ENCODE measurements around the gene HLA-DOA. TPM values are rescaled to one million over a fixed set of nuclear protein-coding genes. Genes with fewer than 3 reads are reported as not detected.

HLA-DOA gene
- total RNA-seq, 3 donors from 2014 or later (not counting 1 experiment from before 2014, with no cell fraction given), result 1.2 to 4.3 (median 3.6) TPM

- 0% methylated on average over 36 of the region's 43 CpGs for WGBS (ENCODE audit: insufficient coverage)
- TF ChIP-seq CTCF (IDR thresholded peaks at IDR 0.05), result no peak
- H3K4me3 Mint-ChIP-seq, result peak overlapping the region; percentile 96
- no peaks in the 10 kb centered on the region for H3K9me3 Mint-ChIP-seq
- peaks cover 26% of the 10 kb centered on the region for H3K36me3 ChIP-seq (ENCODE audit: control insufficient read depth, insufficient read depth, low read length)
- H3K9me3 ChIP-seq (ENCODE audit: control insufficient read depth, insufficient read depth, low read length), result no peaks in the 10 kb centered on the region
- H3K27ac ChIP-seq (ENCODE audit: low read length), result peak overlapping the region; percentile 92
- intact Hi-C loops (cut with micrococcal nuclease), result loop anchor here (5.0 kb wide), 2 partner anchors 773 to 793 kb away; partner anchors contain the start of genes AGPAT1 and RNF5
- peak; percentile 58 to 83 for DNase-seq
- H3K27me3 ChIP-seq (ENCODE audit: control insufficient read depth, insufficient read depth, low read length), result no peaks in the 10 kb centered on the region
- peak overlapping the region; percentile 91 to 97 for H3K27ac Mint-ChIP-seq
- ATAC-seq, result no peak
- H3K4me1 Mint-ChIP-seq, result peaks cover 75 to 83% of the 10 kb centered on the region in 2 donors
- no peaks in the 10 kb centered on the region for H3K27me3 Mint-ChIP-seq (ENCODE audit: low read depth in 2 of 2)
- H3K36me3 Mint-ChIP-seq, result peaks cover 20% of the 10 kb centered on the region
- H3K4me3 ChIP-seq (ENCODE audit: low read length), result peak overlapping the region; percentile 78
- peaks cover 38% of the 10 kb centered on the region for H3K4me1 ChIP-seq (ENCODE audit: control insufficient read depth, insufficient read depth, low read length)
Measured at GRCh38 chr6:32970413-32971241, 38.8 kb downstream of the HLA-DOA start.

- H3K27ac ChIP-seq (ENCODE audit: low read length), result peak overlapping the region; percentile 92
- H3K27me3 Mint-ChIP-seq (ENCODE audit: low read depth in 2 of 2), result no peaks in the 10 kb centered on the region
Measured at GRCh38 chr6:32969685-32970412, 39.5 kb downstream of the HLA-DOA start.

GRCh38 chr6:32968867-32969684 is 40.3 kb downstream of the HLA-DOA start:
- peak in 2 of 3 donors; percentile 14 to 30 for ATAC-seq
- peak overlapping the region; percentile 96 for H3K4me3 Mint-ChIP-seq
- H3K9me3 Mint-ChIP-seq, result no peaks in the 10 kb centered on the region
- TF ChIP-seq CTCF (IDR thresholded peaks at IDR 0.05), result no peak
- H3K36me3 Mint-ChIP-seq, result peaks cover 12% of the 10 kb centered on the region
- DNase-seq, result peak; percentile 57 to 79
- H3K27me3 Mint-ChIP-seq (ENCODE audit: low read depth in 2 of 2), result no peaks in the 10 kb centered on the region
- H3K27ac ChIP-seq (ENCODE audit: low read length), result peak overlapping the region; percentile 92
- intact Hi-C loops (cut with micrococcal nuclease), result loop anchor here (1.0 kb wide), 1 partner anchor 16 kb away; the partner anchor contains the start of gene HLA-DMA
- peaks cover 27% of the 10 kb centered on the region for H3K4me1 ChIP-seq (ENCODE audit: control insufficient read depth, insufficient read depth, low read length)
- H3K27ac Mint-ChIP-seq, result peak overlapping the region; percentile 91 to 97
- H3K9me3 ChIP-seq (ENCODE audit: control insufficient read depth, insufficient read depth, low read length), result no peaks in the 10 kb centered on the region
- peaks cover 64 to 74% of the 10 kb centered on the region in 2 donors for H3K4me1 Mint-ChIP-seq
- H3K27me3 ChIP-seq (ENCODE audit: control insufficient read depth, insufficient read depth, low read length), result no peaks in the 10 kb centered on the region
- WGBS (ENCODE audit: insufficient coverage), result under 1% methylated on average over 32 of the region's 40 CpGs
- H3K4me3 ChIP-seq (ENCODE audit: low read length), result peak overlapping the region; percentile 78
- peaks cover 11% of the 10 kb centered on the region for H3K36me3 ChIP-seq (ENCODE audit: control insufficient read depth, insufficient read depth, low read length)

More at GRCh38 chr6:32969685-32970412, 39.5 kb downstream of the HLA-DOA start:
- Mint-ChIP-seq H3K9me3 (no peaks in the 10 kb centered on the region), H3K36me3 (peaks cover 13% of the 10 kb centered on the region), H3K27ac (peak overlapping the region; percentile 91 to 97), H3K4me1 (peaks cover 72 to 81% of the 10 kb centered on the region in 2 donors), H3K4me3 (peak overlapping the region; percentile 96)
- peaks cover 34% of the 10 kb centered on the region for H3K4me1 ChIP-seq (ENCODE audit: control insufficient read depth, insufficient read depth, low read length)
- peaks cover 18% of the 10 kb centered on the region for H3K36me3 ChIP-seq (ENCODE audit: control insufficient read depth, insufficient read depth, low read length)
- DNase-seq (peak; percentile 64 to 79), ATAC-seq (no peak)
- intact Hi-C loops (cut with micrococcal nuclease), result loop anchor here (5.0 kb wide), 2 partner anchors 773 to 793 kb away; partner anchors contain the start of genes AGPAT1 and RNF5
- H3K27me3 ChIP-seq (ENCODE audit: control insufficient read depth, insufficient read depth, low read length), result no peaks in the 10 kb centered on the region
- TF ChIP-seq CTCF (IDR thresholded peaks at IDR 0.05), result peak; percentile 7
- WGBS (ENCODE audit: insufficient coverage), result 0% methylated on average over 16 of the region's 19 CpGs
- H3K9me3 ChIP-seq (ENCODE audit: control insufficient read depth, insufficient read depth, low read length), result no peaks in the 10 kb centered on the region
- peak overlapping the region; percentile 78 for H3K4me3 ChIP-seq (ENCODE audit: low read length)
